Stimulated activated naive B cell treated with anti-CD40 and anti-IgM and Interleukin-4, amounts not matched to agents 10 μg/mL and 1 μg/mL and 100 μg/mL, for 72 hours (primary cell): ENCODE data around the gene DDC.
"Not testable (repeated sequence)": the region's sequence is repeated elsewhere in the genome, so short reads cannot be mapped to it uniquely, and the experiment has no call there.

Experiments used
- ATAC-seq, 2 donors: fragments of 150-1000 bp; cut with Tn5 transposase; replicated peaks; 2 replicates each; pipeline ENCODE4 v1.10.0; 2021; ENCODE audit warnings: moderate library complexity in 1 of 2
- DNase-seq: peaks from one replicate; pipeline ENCODE4 v3.0.0; 2021
- H3K27ac Mint-ChIP-seq: one replicate; pipeline ENCODE4 v1.8.0; 2022; ENCODE audit warnings: mild to moderate bottlenecking, mixed read lengths
- H3K27me3 Mint-ChIP-seq, 2 donors: one replicate each; pipeline ENCODE4 v1.8.0; 2022; ENCODE audit warnings: mixed read lengths in 2 of 2
- H3K36me3 Mint-ChIP-seq, 2 donors: one replicate each; pipeline ENCODE4 v1.8.0; 2022; ENCODE audit warnings: mixed read lengths in 2 of 2, mild to moderate bottlenecking in 1 of 2
- H3K4me1 Mint-ChIP-seq, 2 donors: one replicate each; pipeline ENCODE4 v1.8.0; 2022; ENCODE audit warnings: mixed read lengths in 2 of 2, mild to moderate bottlenecking in 1 of 2
- H3K4me3 Mint-ChIP-seq, 2 donors: one replicate each; pipeline ENCODE4 v1.8.0; 2022; ENCODE audit warnings: mild to moderate bottlenecking in 2 of 2, mixed read lengths in 2 of 2, moderate library complexity in 1 of 2
- H3K9me3 Mint-ChIP-seq, 2 donors: one replicate each; pipeline ENCODE4 v1.8.0; 2022; ENCODE audit warnings: mixed read lengths in 2 of 2, mild to moderate bottlenecking in 1 of 2

DDC gene

DNA sequence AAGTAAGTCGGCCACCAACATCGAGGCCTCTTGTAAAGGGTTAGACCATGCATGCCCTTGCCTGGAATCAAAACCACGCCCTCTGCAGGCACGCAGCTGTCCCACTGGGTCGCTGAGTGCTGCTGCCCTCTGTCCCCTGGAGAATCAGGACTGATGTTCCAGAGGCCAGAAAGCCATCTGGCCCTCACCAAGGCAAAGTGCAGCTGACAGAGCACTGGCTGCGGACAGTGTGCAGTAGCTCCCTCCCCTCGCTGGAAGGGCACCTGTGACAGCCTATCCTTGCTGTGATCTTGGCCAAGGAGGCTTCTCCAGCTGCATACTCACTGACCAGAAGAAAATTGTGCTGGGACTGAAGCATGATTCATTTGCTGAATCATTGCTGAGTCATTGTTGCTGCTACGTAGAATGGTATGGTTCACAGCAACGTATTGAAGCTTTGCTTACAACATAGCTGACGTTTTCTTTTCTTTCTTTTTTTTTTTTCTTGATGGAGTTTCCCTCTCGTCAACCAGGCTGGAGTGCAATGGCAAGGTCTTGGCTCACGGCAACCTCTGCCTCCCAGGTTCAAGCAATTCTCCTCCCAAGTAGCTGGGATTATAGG, 30.4 kb downstream of the DDC start:
- Mint-ChIP-seq H3K27ac (no peak overlapping the region), H3K9me3 (no peaks in the 10 kb centered on the region), H3K4me3 (no peak overlapping the region), H3K36me3 (no peaks in the 10 kb centered on the region), H3K4me1 (no peaks in the 10 kb centered on the region), H3K27me3 (peaks cover 9 to 10% of the 10 kb centered on the region in 2 donors)
- DNase-seq, result no peak
- ATAC-seq, result no peak

DNA sequence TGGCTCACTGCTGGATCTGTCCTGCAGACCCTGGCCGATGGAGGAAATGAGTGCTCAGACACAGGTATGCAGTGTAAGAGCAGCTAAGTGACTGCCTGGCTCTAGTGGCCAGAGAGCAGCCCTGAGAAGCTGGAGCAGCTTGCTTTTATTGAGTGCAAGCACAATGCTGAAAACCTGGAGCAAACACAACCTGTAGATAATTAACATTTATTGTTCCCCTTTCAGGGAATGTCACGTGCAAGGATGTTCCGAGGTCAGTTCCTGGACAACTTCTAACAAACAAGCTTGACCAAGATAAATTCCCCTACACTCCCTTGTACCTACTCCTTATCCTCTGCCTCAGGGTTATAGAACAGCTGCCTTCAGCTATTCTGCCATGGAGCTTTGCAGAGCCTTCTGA, 31.3 kb downstream of the DDC start:
- Mint-ChIP-seq H3K27ac (no peak overlapping the region), H3K27me3 (peaks cover 9 to 10% of the 10 kb centered on the region in 2 donors), H3K4me1 (no peaks in the 10 kb centered on the region), H3K36me3 (no peaks in the 10 kb centered on the region), H3K4me3 (no peak overlapping the region), H3K9me3 (no peaks in the 10 kb centered on the region)
- DNase-seq, result no peak
- ATAC-seq, result no peak

DNA sequence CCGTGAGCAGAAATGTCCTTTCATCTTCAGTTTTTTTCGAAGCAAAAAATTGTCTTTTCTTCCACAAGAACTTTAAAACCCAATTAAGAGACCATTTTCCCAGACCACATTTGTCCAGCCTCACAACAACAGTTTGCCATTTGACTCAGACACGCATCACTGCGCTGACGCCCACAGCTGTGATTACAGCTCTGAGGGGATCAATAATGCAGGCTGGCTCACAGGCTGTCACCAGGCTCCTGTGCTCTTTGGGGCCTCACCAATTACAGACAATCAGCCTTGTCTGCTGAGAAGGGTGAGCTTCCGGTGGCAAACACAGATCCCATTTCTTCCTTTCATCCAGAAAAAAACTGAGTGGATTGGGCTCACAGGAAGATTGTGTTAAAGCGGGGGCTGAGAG, 33.3 kb downstream of the DDC start:
- Mint-ChIP-seq H3K4me1 (no peaks in the 10 kb centered on the region), H3K27me3 (peaks cover 9 to 10% of the 10 kb centered on the region in 2 donors), H3K27ac (no peak overlapping the region), H3K36me3 (no peaks in the 10 kb centered on the region), H3K4me3 (no peak overlapping the region), H3K9me3 (no peaks in the 10 kb centered on the region)
- no peak for ATAC-seq
- no peak for DNase-seq

DNA sequence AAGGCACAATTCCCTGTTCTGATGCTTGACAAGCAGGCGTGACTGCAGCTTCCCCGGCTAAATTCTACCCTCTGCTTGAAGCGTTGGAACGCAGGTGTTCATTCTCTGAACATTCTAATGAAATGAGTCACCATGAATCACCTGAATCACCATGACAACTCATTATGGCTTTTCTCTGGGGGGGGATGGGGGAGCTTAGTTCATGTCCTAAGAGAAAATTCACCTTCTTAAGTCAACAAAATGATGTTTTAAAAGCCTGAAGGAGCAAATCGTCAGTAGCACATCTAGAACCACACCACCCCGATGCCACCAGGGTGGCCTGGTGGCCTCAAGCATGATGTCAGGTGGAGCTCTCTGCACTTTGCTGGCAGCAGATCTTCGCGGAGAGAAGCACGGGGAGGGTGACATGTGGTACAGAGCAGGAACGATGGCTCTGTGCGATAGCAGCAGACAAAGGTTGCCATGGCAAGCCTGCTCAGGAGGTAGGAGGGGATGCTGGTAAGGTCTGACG, 33.7 kb downstream of the DDC start:
- H3K36me3 Mint-ChIP-seq, result no peaks in the 10 kb centered on the region
- no peaks in the 10 kb centered on the region for H3K4me1 Mint-ChIP-seq
- no peak overlapping the region for H3K27ac Mint-ChIP-seq
- DNase-seq (no peak), ATAC-seq (no peak)
- no peaks in the 10 kb centered on the region for H3K9me3 Mint-ChIP-seq
- peaks cover 9 to 10% of the 10 kb centered on the region in 2 donors for H3K27me3 Mint-ChIP-seq
- H3K4me3 Mint-ChIP-seq, result no peak overlapping the region

DNA sequence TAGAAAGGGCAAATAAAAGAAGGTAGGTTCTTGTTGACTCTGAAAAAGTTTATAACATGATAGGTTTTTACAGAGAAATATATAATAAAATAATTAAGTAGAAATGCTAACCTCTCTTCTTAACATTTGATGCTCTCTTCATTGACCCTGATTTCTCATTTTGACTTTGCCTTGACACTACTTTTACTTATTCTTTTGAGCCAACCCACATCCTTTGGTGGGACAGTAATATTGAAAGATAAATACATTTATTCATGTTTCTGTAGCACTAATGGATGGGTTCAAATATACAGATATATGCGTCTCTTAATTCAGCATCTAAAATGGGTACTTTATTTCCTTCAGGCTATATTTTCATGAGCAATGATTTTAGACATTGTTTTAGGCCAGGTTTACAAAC, 34.4 kb downstream of the DDC start:
- Mint-ChIP-seq H3K36me3 (no peaks in the 10 kb centered on the region), H3K27ac (no peak overlapping the region), H3K27me3 (peaks cover 9 to 10% of the 10 kb centered on the region in 2 donors), H3K4me1 (no peaks in the 10 kb centered on the region), H3K4me3 (no peak overlapping the region), H3K9me3 (peaks cover 0 to 2% of the 10 kb centered on the region in 2 donors)
- DNase-seq, result no peak
- ATAC-seq, result no peak

DNA sequence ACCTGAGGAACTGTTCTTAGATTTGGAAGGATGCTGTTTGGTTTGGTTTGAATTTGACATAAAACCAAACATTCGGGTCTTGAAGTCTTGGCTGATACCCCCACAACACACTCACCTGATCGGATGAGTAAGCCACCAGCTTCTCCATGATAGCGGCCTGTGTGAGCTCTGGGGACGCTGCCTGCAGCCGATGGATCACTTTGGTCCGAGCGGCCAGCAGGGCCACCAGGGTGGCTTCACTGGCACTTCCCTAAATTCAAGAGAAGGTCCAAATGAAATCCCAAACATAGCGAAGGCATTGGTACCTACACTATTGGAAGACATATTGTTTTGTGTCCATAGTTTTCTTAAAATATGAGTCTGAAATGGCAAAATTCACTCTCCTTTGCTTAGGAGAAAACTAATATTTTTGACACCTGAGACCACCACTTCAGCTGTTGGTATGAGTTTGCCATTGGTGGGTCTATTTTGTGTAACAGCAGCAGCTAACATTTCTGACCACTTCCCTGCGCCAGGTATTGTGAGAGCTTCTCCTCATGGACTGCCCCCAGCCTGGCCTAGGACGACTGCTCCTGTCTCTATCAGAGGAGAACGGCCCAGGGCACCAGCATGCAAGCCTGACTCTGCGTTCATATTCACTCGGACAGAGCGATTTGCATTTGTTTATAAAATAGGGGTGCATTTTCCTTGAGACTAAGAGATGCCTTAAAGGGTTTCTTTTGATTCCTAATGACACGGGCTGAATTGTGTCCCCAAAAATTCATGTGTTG, 35.9 kb downstream of the DDC start:
- no peak for ATAC-seq
- H3K9me3 Mint-ChIP-seq, result peaks cover 0 to 4% of the 10 kb centered on the region in 2 donors
- no peak for DNase-seq
- no peaks in the 10 kb centered on the region for H3K36me3 Mint-ChIP-seq
- H3K4me1 Mint-ChIP-seq, result no peaks in the 10 kb centered on the region
- no peak overlapping the region for H3K4me3 Mint-ChIP-seq
- peaks cover 9 to 10% of the 10 kb centered on the region in 2 donors for H3K27me3 Mint-ChIP-seq
- H3K27ac Mint-ChIP-seq, result no peak overlapping the region

DNA sequence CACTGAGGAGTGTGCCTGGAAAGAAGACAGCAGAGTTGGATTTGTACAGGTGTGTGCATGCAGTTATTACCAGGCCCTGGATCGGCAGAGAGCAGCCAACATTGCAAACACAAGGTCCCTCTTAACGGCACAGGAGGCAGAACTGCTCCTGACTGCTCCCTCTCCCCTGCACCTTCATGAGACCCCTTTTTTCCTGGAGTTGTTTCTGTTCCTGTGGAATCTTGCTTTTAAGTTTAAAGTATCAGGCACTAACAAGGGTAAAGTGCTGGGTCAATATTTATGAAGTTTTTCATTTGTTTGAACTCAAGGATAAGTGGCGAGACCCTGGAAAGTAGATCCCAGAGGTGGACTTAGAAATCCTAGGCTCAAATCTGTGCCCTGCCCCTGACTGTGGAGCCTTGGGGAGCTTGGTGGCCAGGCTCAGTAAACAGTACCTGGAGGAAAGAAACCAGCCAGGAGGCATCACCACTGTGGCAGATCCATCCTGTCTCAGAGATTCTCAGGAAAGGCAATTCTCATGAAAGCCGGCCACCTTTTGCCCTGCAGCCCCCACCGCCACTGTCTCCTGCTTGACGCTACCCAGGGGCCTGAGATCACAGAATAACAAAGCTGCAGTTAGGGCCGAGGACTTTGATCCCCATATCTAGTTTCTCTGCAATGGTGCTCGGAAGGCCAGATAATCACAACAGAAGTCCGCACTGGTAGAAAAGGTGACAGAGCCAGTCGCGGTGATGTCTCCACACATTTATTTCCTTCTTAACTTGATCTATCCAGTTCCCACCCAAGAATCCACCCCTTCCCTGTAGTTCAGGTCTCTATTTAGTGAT, 36.7 kb downstream of the DDC start:
- Mint-ChIP-seq H3K36me3 (no peaks in the 10 kb centered on the region), H3K4me3 (no peak overlapping the region), H3K27me3 (peaks cover 9% of the 10 kb centered on the region in 2 donors), H3K9me3 (peaks cover 0 to 4% of the 10 kb centered on the region in 2 donors), H3K27ac (no peak overlapping the region), H3K4me1 (no peaks in the 10 kb centered on the region)
- ATAC-seq (no peak), DNase-seq (no peak)

DNA sequence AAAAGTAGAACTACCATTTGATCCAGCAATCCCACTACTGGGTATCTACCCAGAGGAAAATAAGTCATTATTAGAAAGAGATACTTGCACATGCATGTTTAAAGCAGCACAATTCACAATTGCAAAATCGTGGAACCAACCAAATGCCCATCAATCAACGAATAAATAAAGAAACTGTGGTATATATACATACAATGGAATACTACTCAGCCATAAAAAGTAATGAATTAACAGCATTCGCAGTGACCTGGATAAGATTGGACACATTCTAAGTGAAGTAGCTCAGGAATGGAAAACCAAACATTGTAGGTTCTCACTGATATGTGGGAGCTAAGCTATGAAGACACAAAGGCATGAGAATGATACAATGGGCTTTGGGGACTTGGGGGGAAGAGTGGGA, 45.9 kb downstream of the DDC start:
- ATAC-seq, H3K4me3 Mint-ChIP-seq, DNase-seq, H3K36me3 Mint-ChIP-seq, H3K4me1 Mint-ChIP-seq, H3K27ac Mint-ChIP-seq: not testable (repeated sequence)
- peaks cover 11 to 14% of the 10 kb centered on the region in 2 donors for H3K9me3 Mint-ChIP-seq
- H3K27me3 Mint-ChIP-seq, result peaks cover 29 to 54% of the 10 kb centered on the region in 2 donors

DNA sequence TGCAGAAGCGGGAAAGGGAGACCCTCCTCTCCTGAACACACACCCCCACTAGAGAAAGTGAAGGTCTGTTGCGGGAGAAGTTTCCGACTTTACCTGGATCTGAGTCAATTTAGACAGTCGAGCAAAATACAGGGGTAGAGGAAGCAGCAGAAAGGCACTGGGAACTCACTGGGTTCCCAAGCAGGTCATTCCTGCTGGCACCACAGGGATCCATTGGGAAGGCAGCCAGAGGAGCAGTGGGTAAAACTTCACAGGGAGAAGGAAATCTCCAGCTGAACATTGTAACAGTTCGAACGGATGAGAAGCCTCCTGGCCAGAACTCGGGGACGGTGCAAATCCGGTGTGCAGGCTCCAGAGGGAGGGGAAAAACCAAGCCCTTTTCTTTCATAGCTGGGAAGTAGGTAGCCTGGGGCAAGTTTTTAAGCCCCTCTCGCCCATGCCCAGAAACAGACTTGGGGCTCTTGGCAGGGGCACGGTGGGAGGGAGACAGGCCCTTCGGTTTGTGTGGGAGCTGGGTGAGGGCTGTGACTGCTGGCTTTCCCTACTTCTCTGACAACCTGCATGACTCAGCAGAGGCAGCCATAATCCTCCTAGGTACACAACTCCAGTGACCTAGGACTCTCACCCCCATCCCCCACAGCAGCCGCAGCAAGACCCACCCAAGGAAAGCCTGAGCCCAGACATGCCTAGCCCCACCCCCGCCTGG, 51.9 kb downstream of the DDC start:
- Mint-ChIP-seq H3K4me1 (no peaks in the 10 kb centered on the region), H3K27me3 (peaks cover 35 to 50% of the 10 kb centered on the region in 2 donors), H3K27ac (no peak overlapping the region), H3K36me3 (no peaks in the 10 kb centered on the region), H3K4me3 (no peak overlapping the region), H3K9me3 (peaks cover 8 to 14% of the 10 kb centered on the region in 2 donors)
- DNase-seq (no peak), ATAC-seq (no peak)

DNA sequence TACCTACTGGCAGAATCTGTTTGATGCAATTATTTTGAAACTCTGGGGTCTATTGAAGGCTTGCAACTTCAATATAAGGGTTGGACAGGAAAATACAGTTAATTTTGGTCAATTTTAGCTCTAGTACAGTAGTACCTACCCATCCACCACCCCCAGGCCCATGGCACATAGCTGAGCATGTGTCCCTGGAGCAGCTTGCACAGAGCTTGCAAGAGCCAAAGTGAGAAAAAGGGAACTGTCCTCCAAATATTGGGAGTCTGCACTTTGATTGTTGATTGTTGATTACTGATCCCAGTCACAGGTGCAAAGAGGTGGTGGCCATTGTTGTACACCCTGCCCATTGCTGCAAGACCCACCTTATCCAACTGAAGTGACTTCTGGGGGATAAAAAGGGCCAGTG, 52.8 kb downstream of the DDC start:
- Mint-ChIP-seq H3K4me1 (no peaks in the 10 kb centered on the region), H3K27ac (no peak overlapping the region), H3K36me3 (no peaks in the 10 kb centered on the region), H3K9me3 (peaks cover 6 to 12% of the 10 kb centered on the region in 2 donors), H3K4me3 (no peak overlapping the region), H3K27me3 (peaks cover 35 to 48% of the 10 kb centered on the region in 2 donors)
- DNase-seq, result no peak
- ATAC-seq, result no peak

DNA sequence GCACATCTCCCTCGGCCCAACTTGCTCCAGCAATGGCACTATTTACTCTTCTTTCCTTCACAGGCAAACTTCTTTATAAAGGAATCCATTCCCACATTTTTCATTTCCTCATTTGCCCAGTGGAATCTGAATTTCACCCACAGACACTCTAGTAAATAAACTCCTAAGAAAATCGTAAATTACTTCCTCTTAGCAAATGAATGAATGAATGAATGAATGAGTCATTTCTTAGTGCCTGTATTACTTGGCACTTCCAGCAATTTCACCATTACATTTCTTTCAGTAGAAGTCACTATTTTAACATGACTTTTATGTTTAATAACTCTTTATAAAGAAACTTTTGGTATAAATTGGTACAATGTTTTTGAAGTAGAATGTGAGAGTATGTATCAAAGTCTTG, 55.7 kb downstream of the DDC start:
- H3K27me3 Mint-ChIP-seq, result peaks cover 21 to 25% of the 10 kb centered on the region in 2 donors
- no peak overlapping the region for H3K4me3 Mint-ChIP-seq
- H3K27ac Mint-ChIP-seq, result no peak overlapping the region
- no peak for DNase-seq
- ATAC-seq, result no peak
- no peaks in the 10 kb centered on the region for H3K36me3 Mint-ChIP-seq
- H3K4me1 Mint-ChIP-seq, result no peaks in the 10 kb centered on the region
- peaks cover 0 to 3% of the 10 kb centered on the region in 2 donors for H3K9me3 Mint-ChIP-seq

DNA sequence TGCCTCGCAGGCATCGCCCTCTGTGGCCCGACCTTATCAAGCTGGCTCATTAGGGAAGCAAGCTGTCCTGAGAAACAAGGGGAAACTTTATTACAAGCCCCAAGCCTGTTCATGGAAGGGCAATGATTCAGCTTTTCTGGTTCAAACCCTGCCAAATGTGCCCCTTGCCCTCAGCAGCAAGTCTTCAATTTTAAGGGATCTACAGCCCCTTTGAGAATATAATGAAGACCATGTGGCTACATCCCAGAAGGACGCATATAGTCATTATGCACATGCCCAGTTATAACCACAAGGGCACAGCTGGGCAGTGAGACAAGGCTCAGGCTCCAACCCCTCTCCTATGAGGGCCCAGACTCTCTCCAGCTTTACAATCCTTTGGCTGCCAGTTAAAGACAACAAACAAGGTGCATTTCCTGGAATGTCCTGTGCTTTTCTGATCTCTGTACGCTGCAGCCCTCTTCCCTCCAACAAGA, 56.7 kb downstream of the DDC start:
- ATAC-seq (no peak), DNase-seq (no peak)
- Mint-ChIP-seq H3K4me1 (no peaks in the 10 kb centered on the region), H3K4me3 (no peak overlapping the region), H3K27me3 (peaks cover 12 to 16% of the 10 kb centered on the region in 2 donors), H3K27ac (no peak overlapping the region), H3K36me3 (no peaks in the 10 kb centered on the region), H3K9me3 (peaks cover 0 to 3% of the 10 kb centered on the region in 2 donors)

DNA sequence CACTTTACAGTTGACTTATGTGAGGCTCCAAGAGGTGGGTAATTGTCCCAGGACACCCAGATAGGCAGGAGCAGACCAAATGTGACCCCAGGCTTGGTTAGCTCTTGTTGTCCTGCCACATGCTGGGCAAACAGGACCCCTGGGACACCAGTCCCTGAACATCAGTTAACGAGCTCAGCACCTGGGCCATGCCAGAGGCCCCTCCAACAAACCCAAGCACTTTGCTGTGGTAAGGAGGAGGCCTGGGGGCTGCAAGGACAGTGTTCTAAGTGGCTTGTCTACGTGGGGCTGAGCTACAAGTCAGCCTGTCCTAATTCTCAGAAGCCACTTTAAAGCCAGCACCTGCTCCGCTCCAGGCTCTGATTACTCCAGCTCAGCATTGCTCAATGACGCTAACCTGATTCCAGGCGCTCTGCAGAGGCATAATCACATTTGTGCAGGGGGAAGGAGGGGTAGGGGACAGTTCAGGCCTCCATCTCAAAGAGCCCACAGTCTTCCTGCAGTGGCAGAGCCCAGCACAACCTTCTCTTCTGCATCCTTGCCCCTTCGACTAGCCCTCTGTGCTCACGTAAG, 57.2 kb downstream of the DDC start:
- Mint-ChIP-seq H3K9me3 (peaks cover 0 to under 1% of the 10 kb centered on the region in 2 donors), H3K36me3 (no peaks in the 10 kb centered on the region), H3K27ac (no peak overlapping the region), H3K4me1 (no peaks in the 10 kb centered on the region), H3K4me3 (no peak overlapping the region), H3K27me3 (peaks cover 8 to 13% of the 10 kb centered on the region in 2 donors)
- DNase-seq, result no peak
- no peak for ATAC-seq
